H9 (cell line): ENCODE measurements around the gene GID8. TPM values are rescaled to one million over a fixed set of nuclear protein-coding genes. Genes with fewer than 3 reads are reported as not detected.

Source experiments
- DNase-seq: peaks from one replicate; pipeline ENCODE4 v3.0.0-alpha.2; 2017
- H2AFZ ChIP-seq: one replicate; pipeline ENCODE4 v1.6.1; 2013; ENCODE audit warnings: mild to moderate bottlenecking, low read length, control low read depth, moderate library complexity
- H2AK5ac ChIP-seq: 2 replicates; pipeline ENCODE4 v1.6.1; 2013; ENCODE audit warnings: low read length, control low read depth, mixed read lengths; ENCODE audit not compliant: insufficient read length
- H2BK120ac ChIP-seq: one replicate; pipeline ENCODE4 v1.6.1; 2013; ENCODE audit warnings: low read depth, mild to moderate bottlenecking, low read length, control low read depth, inconsistent platforms; ENCODE audit not compliant: poor library complexity, severe bottlenecking
- H2BK12ac ChIP-seq: 2 replicates; pipeline ENCODE4 v1.6.1; 2013; ENCODE audit warnings: low read length, control low read depth, mixed read lengths, low read depth; ENCODE audit not compliant: insufficient read length
- H2BK15ac ChIP-seq: 2 replicates; pipeline ENCODE4 v1.6.1; 2013; ENCODE audit warnings: low read depth, low read length, control low read depth
- H2BK20ac ChIP-seq: one replicate; pipeline ENCODE4 v1.6.1; 2013; ENCODE audit warnings: low read depth, mild to moderate bottlenecking, low read length, control low read depth, inconsistent platforms; ENCODE audit not compliant: poor library complexity, severe bottlenecking
- H2BK5ac ChIP-seq: 2 replicates; pipeline ENCODE4 v1.6.1; 2013; ENCODE audit warnings: low read length, control low read depth, mixed read lengths; ENCODE audit not compliant: insufficient read length
- H3K14ac ChIP-seq: 2 replicates; pipeline ENCODE4 v1.6.1; 2013; ENCODE audit warnings: low read length, control low read depth; ENCODE audit not compliant: insufficient read depth
- H3K18ac ChIP-seq: 2 replicates; pipeline ENCODE4 v1.6.1; 2013; ENCODE audit warnings: low read depth, mild to moderate bottlenecking, mixed read lengths, low read length, control low read depth; ENCODE audit not compliant: insufficient read length
- H3K23ac ChIP-seq: 2 replicates; pipeline ENCODE4 v1.6.1; 2013; ENCODE audit warnings: low read length, control low read depth, mixed read lengths, low read depth; ENCODE audit not compliant: insufficient read length
- H3K23me2 ChIP-seq: 2 replicates; pipeline ENCODE4 v1.6.1; 2013; ENCODE audit warnings: low read depth, mild to moderate bottlenecking, mixed read lengths, low read length, control low read depth; ENCODE audit not compliant: insufficient read length, poor library complexity, severe bottlenecking
- H3K27ac ChIP-seq: 2 replicates; pipeline ENCODE4 v1.5.1; 2013; ENCODE audit warnings: low read length, control low read depth, mixed read lengths, low read depth; ENCODE audit not compliant: insufficient read length
- H3K27me3 ChIP-seq: 2 replicates; pipeline ENCODE4 v1.6.1; 2013; ENCODE audit warnings: low read length, control low read depth, inconsistent platforms; ENCODE audit not compliant: insufficient read depth
- H3K4ac ChIP-seq: 2 replicates; pipeline ENCODE4 v1.6.1; 2013; ENCODE audit warnings: low read depth, mild to moderate bottlenecking, control low read depth, inconsistent platforms, low read length, moderate library complexity
- H3K4me1 ChIP-seq: 2 replicates; pipeline ENCODE4 v1.6.1; 2013; ENCODE audit warnings: low read length, control low read depth, inconsistent platforms; ENCODE audit not compliant: insufficient read depth
- H3K4me2 ChIP-seq: 2 replicates; pipeline ENCODE4 v1.6.1; 2013; ENCODE audit warnings: low read length, control low read depth, mixed read lengths; ENCODE audit not compliant: insufficient read length, insufficient read depth
- H3K56ac ChIP-seq: 2 replicates; pipeline ENCODE4 v1.6.1; 2013; ENCODE audit warnings: low read depth, mild to moderate bottlenecking, mixed read lengths, low read length, control low read depth; ENCODE audit not compliant: insufficient read length
- H3K79me1 ChIP-seq: 2 replicates; pipeline ENCODE4 v1.6.1; 2013; ENCODE audit warnings: low read depth, mild to moderate bottlenecking, moderate library complexity, low read length, control low read depth, inconsistent platforms; ENCODE audit not compliant: insufficient read depth, poor library complexity, severe bottlenecking
- H3K79me2 ChIP-seq: 2 replicates; pipeline ENCODE4 v1.6.1; 2013; ENCODE audit warnings: low read length, control low read depth, inconsistent platforms; ENCODE audit not compliant: insufficient read depth
- H3K9ac ChIP-seq: 2 replicates; pipeline ENCODE4 v1.6.1; 2013; ENCODE audit warnings: low read length, control low read depth, mixed read lengths; ENCODE audit not compliant: insufficient read length; ENCODE audit errors: extremely low read depth
- H3K9me3 ChIP-seq: one replicate; pipeline ENCODE4 v1.6.1; 2013; ENCODE audit warnings: low read depth, low read length, inconsistent platforms; ENCODE audit not compliant: control insufficient read depth
- H3T11ph ChIP-seq: one replicate; pipeline ENCODE4 v1.6.1; 2013; ENCODE audit warnings: mild to moderate bottlenecking, low read length, control low read depth, inconsistent platforms
- H4K20me1 ChIP-seq: one replicate; pipeline ENCODE4 v1.6.1; 2013; ENCODE audit not compliant: control insufficient read depth, insufficient read length, insufficient read depth
- H4K5ac ChIP-seq: 2 replicates; pipeline ENCODE4 v1.6.1; 2013; ENCODE audit warnings: low read depth, mild to moderate bottlenecking, mixed read lengths, low read length, control low read depth; ENCODE audit not compliant: insufficient read length
- H4K8ac ChIP-seq: replicated peaks from 2 replicates; pipeline ENCODE4 v1.6.1; 2013; ENCODE audit warnings: low read length, control low read depth, mixed read lengths, low read depth; ENCODE audit not compliant: insufficient read length
- H4K91ac ChIP-seq: 2 replicates; pipeline ENCODE4 v1.6.1; 2013; ENCODE audit warnings: low read depth, mild to moderate bottlenecking, moderate library complexity, mixed read lengths, low read length, control low read depth; ENCODE audit not compliant: insufficient read length
- H3K27ac Mint-ChIP-seq, 3 experiments: 2 replicates in 2 of 3; 3 replicates in 1 of 3; pipeline ENCODE4 v1.8.0; 2020 to 2021; ENCODE audit warnings: mixed read lengths in 3 of 3, mild to moderate bottlenecking in 1 of 3, moderate library complexity in 1 of 3
- H3K27me3 Mint-ChIP-seq: 2 replicates; pipeline ENCODE4 v1.8.0; 2021; ENCODE audit warnings: low read depth, mild to moderate bottlenecking, moderate library complexity, mixed read lengths
- H3K36me3 Mint-ChIP-seq, 3 experiments: 2 replicates in 2 of 3; 3 replicates in 1 of 3; pipeline ENCODE4 v1.8.0; 2020 to 2021; ENCODE audit warnings: low read depth in 3 of 3, mixed read lengths in 3 of 3; ENCODE audit not compliant: insufficient read depth in 1 of 3
- H3K4me1 Mint-ChIP-seq, 2 experiments: 2 replicates each; pipeline ENCODE4 v1.8.0; 2020; ENCODE audit warnings: mixed read lengths in 2 of 2
- H3K4me3 Mint-ChIP-seq, 2 experiments: 2 replicates in 1 of 2; 3 replicates in 1 of 2; pipeline ENCODE4 v1.8.0; 2020 to 2021; ENCODE audit warnings: mild to moderate bottlenecking in 2 of 2, mixed read lengths in 2 of 2, moderate library complexity in 1 of 2
- H3K9me3 Mint-ChIP-seq, 2 experiments: 2 replicates in 1 of 2; 3 replicates in 1 of 2; pipeline ENCODE4 v1.8.0; 2020; ENCODE audit warnings: mild to moderate bottlenecking in 2 of 2, mixed read lengths in 2 of 2, moderate library complexity in 1 of 2
- WGBS: extraction: QIAGEN DNeasy Blood & Tissue Kit; methylation state at CpG from one replicate; pipeline ENCODE4 v1.1.7; 2013; ENCODE audit warnings: missing lambda C conversion rate, low lambda C conversion rate, mixed read lengths; ENCODE audit not compliant: insufficient read length; ENCODE audit errors: extremely low coverage; 5-methylcytosine and 5-hydroxymethylcytosine counted together
- total RNA-seq: library from RNA; stranded (reverse); gene quantifications from 2 replicates; pipeline ENCODE4 v1.2.1, GENCODE V29; 2021
- TF ChIP-seq, protein P1 (sequence below): fragments of 200-600 bp; sonication (generic); conservative IDR thresholded peaks from 3 replicates; pipeline ENCODE4 v1.8.0; 2021; ENCODE audit warnings: antibody characterized with exemption, mild to moderate bottlenecking

The GID8 gene
- total RNA-seq, 1 experiment from 2014 or later: 60.9 TPM

GRCh38 chr20:62906209-62906608 is 31.7 kb upstream of the GID8 start:
- Mint-ChIP-seq H3K27ac (0 out of 7 replicates have a peak overlapping the region, but pooled peaks of 1 of the 3 experiments have one; percentile 90), H3K36me3 (peaks cover 71 to 99% (median 93%) of the 10 kb centered on the region in 3 experiments), H3K27me3 (no peaks in the 10 kb centered on the region), H3K4me1 (peaks cover 2 to 6% of the 10 kb centered on the region in 2 experiments; a peak in 3 of 4 replicates), H3K9me3 (no peaks in the 10 kb centered on the region), H3K4me3 (no peak overlapping the region)
- TF ChIP-seq, protein P1, sequence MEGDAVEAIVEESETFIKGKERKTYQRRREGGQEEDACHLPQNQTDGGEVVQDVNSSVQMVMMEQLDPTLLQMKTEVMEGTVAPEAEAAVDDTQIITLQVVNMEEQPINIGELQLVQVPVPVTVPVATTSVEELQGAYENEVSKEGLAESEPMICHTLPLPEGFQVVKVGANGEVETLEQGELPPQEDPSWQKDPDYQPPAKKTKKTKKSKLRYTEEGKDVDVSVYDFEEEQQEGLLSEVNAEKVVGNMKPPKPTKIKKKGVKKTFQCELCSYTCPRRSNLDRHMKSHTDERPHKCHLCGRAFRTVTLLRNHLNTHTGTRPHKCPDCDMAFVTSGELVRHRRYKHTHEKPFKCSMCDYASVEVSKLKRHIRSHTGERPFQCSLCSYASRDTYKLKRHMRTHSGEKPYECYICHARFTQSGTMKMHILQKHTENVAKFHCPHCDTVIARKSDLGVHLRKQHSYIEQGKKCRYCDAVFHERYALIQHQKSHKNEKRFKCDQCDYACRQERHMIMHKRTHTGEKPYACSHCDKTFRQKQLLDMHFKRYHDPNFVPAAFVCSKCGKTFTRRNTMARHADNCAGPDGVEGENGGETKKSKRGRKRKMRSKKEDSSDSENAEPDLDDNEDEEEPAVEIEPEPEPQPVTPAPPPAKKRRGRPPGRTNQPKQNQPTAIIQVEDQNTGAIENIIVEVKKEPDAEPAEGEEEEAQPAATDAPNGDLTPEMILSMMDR: no peak
- Histone ChIP-seq H3K23ac (no peak overlapping the region), H4K5ac (no peak overlapping the region), H4K20me1 (peaks cover 2% of the 10 kb centered on the region), H3K4me1 (no peaks in the 10 kb centered on the region), H2BK20ac (no peak overlapping the region), H3K27ac (no peak overlapping the region), H3K4ac (no peak overlapping the region), H2AFZ (no peak overlapping the region), H3T11ph (no peak overlapping the region), H2BK12ac (no peak overlapping the region), H2BK120ac (no peak overlapping the region), H4K8ac (no peak overlapping the region), H3K9ac (no peak overlapping the region), H3K27me3 (no peaks in the 10 kb centered on the region), H3K23me2 (no peaks in the 10 kb centered on the region), H3K79me1 (peaks cover 16% of the 10 kb centered on the region), H2BK5ac (no peak overlapping the region), H2AK5ac (no peak overlapping the region), H3K4me2 (no peak overlapping the region), H3K14ac (no peak overlapping the region), H3K56ac (no peak overlapping the region), H2BK15ac (no peak overlapping the region), H3K9me3 (no peaks in the 10 kb centered on the region), H3K79me2 (peaks cover 19% of the 10 kb centered on the region; the same call in 1 of the 2 replicates), H4K91ac (no peak overlapping the region), H3K18ac (no peak overlapping the region)
- DNase-seq: no peak
- no CpG with 5 or more reads among the region's 16 CpGs for WGBS
